HCT116 (cell line): ENCODE measurements around the gene BEND5.

ENCODE experiments used
- CTCF ChIP-seq, 3 experiments: fragments of 200-600 bp in 1 of 3; sonication (generic) in 1 of 3; IDR thresholded peaks in 2 of 3; conservative IDR thresholded peaks in 1 of 3; 2 replicates each; pipeline ENCODE4 v1.5.1; 2012 to 2017; ENCODE audit warnings: low read depth in 2 of 3, low read length in 2 of 3, antibody characterized with exemption in 1 of 3, borderline replicate concordance in 1 of 3, control low read depth in 1 of 3, mild to moderate bottlenecking in 1 of 3, mixed read lengths in 1 of 3, mixed run types in 1 of 3, moderate library complexity in 1 of 3; ENCODE audit not compliant: insufficient read depth in 1 of 3
- EZH2phosphoT487 ChIP-seq: fragments of 200-600 bp; IDR thresholded peaks from 2 replicates; pipeline ENCODE4 v1.6.1; 2018; ENCODE audit warnings: antibody characterized with exemption, borderline replicate concordance
- POLR2A ChIP-seq: IDR thresholded peaks from 2 replicates; pipeline ENCODE4 v1.7.0; 2011; ENCODE audit warnings: borderline replicate concordance; ENCODE audit not compliant: insufficient read depth, insufficient read length; ENCODE audit errors: extremely low read depth

- TF ChIP-seq EZH2phosphoT487 (no peak), POLR2A (no peak), CTCF (IDR thresholded peaks at IDR 0.05 in 2 of 3, conservative IDR thresholded peaks at IDR 0.05 in 1 of 3; ENCODE audit: borderline replicate concordance in 1 of 3, insufficient read depth in 1 of 3, low read depth in 2 of 3, low read length in 2 of 3) (no peak)
Measured at GRCh38 chr1:48726139-48726538, 50.6 kb downstream of the BEND5 start.
